ENCODE measurements around the gene ARHGAP19.

Gene ARHGAP19

DNA sequence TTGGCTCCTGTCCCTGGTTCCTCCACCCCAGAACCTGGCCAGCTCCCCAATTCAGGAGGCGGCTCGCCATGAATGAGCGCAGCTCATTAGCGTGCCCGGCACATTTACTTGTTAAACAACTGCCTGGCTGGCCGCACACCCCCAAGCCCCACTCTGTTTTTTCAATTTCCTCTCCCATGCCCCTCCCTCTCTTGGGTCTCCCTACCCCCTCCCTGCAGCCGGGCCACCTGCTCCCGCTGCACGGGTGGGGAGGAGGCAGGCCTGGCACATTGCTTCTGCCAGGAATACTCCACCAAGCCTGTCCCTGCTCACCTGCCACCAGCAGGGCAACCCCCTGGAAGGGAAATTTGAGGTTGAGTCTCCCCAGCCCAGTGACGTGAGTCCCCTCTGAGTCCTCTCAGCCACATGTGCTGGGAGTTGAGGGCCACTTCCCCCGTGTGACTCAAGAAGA, 104.2 kb downstream of the ARHGAP19 start:
- H3K27ac ChIP-seq = no peak overlapping the region

DNA sequence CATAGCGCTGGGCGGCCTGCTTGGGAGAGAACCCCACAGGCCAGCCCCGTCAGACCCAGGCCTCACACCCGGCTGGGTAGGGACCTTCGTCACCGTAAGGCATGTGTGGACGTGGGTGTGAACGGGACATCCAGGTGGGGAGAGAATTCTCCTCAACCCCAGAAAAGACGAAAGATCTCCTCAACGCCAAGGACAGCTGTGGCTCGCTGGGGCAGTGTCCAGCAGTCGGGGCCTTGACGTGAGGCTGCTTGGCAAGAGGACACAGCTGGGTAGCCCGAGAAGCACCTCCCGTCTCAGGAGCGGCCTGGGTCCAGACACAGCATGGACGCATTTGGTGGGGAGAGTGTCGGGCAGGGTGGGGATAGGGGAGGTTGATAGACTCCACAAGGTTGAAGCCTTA, 105.5 kb downstream of the ARHGAP19 start:
- H3K27ac ChIP-seq = no peak overlapping the region
- TF ChIP-seq, protein P1, sequence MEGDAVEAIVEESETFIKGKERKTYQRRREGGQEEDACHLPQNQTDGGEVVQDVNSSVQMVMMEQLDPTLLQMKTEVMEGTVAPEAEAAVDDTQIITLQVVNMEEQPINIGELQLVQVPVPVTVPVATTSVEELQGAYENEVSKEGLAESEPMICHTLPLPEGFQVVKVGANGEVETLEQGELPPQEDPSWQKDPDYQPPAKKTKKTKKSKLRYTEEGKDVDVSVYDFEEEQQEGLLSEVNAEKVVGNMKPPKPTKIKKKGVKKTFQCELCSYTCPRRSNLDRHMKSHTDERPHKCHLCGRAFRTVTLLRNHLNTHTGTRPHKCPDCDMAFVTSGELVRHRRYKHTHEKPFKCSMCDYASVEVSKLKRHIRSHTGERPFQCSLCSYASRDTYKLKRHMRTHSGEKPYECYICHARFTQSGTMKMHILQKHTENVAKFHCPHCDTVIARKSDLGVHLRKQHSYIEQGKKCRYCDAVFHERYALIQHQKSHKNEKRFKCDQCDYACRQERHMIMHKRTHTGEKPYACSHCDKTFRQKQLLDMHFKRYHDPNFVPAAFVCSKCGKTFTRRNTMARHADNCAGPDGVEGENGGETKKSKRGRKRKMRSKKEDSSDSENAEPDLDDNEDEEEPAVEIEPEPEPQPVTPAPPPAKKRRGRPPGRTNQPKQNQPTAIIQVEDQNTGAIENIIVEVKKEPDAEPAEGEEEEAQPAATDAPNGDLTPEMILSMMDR (IDR thresholded peaks at IDR 0.05) = no peak
- no peak for TF ChIP-seq ZFX (IDR thresholded peaks at IDR 0.05; ENCODE audit: borderline replicate concordance)

More for the DNA sequence above, 104.2 kb downstream of the ARHGAP19 start:
- TF ChIP-seq ZFX (IDR thresholded peaks at IDR 0.05; ENCODE audit: borderline replicate concordance) = no peak
- TF ChIP-seq, protein P1 (IDR thresholded peaks at IDR 0.05) = no peak

DNA sequence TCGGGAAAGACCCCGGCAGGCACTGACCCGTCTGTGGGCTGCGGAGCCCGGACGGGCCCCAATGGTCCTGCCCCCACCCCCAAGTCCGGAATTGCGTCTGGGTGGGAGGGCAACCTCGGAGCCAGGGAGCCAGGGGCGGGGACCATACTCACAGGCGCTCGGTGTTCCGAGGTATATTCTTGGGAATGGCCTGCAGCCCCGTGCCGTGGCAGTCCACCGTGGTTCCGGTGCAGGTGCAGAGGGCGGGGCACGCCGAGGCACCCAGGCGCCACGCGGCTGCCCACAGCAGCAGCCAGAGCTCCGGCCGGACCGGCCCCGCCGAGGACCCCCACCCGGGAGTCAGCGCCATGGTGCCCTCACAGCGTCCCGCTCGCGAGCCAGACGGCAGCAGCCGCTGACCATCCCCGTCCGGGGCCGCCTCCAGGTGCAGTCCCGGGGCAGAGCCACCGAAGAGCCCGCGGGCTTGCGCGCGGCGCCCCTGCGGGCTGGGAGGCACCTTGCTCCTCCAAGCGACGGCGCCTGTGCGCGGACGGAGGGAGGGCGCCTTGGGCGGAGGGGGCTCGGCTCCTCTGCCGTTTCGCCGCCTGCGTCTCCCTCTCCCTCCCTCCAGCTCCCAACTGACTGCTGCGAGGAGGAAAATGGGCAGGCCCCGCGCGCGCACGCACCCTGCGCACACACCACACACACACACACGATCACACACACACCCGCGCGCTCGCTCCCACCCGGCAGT, 106.9 kb downstream of the ARHGAP19 start, which contains the start of gene SLIT1:
TSS of gene SLIT1 (minus strand) at position 634 of the 733 bp plus-strand sequence. CDS start at position 349, 285 bp downstream.
- no peak within 1 kb of the TSS for H3K27ac ChIP-seq
- TF ChIP-seq ZFX (IDR thresholded peaks at IDR 0.05; ENCODE audit: borderline replicate concordance) = no peak
- TF ChIP-seq, protein P1 (IDR thresholded peaks at IDR 0.05) = no peak; the same call in 1 of the 2 replicates

DNA sequence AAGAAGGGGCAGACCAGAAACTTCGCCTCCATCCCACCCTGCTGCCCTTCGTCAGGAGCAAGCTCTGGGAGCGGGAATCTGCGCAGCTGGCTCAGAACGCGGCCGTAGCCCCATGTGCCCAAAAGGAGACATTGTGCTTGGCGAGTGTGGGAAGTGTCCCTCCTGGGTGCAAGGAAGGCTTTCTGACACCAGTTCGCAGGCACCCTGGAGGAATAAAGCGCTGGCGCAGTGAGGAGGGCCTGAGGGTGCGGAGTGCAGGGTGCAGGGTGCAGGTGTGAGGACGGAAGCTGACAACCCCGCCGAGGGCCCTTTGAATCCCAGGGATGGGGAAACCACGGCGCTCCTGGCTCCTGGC, 107.5 kb downstream of the ARHGAP19 start:
- TF ChIP-seq, protein P1 (IDR thresholded peaks at IDR 0.05) = no peak
- no peak for TF ChIP-seq ZFX (IDR thresholded peaks at IDR 0.05; ENCODE audit: borderline replicate concordance)
- no peak overlapping the region for H3K27ac ChIP-seq

DNA sequence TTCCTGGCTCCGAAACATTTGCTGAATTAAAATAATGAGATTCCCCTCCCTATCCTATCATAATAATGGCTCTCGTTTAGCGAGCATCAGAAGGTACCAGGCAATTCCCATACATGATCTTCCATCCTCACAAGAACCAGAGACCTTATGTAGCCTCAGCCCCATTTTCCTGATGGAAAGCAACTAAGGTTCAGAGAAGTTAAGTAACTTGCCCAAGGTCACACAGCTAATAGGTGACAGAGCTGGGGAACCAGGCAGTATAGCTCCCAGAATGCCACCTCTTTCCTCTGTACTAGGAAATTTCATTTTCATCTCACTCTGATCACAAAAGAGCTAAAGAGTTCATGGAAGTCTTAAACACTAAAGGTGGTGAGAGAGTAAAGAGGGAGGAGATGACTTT, 109.1 kb downstream of the ARHGAP19 start:
- TF ChIP-seq ZFX (IDR thresholded peaks at IDR 0.05; ENCODE audit: borderline replicate concordance) = no peak
- TF ChIP-seq, protein P1 (IDR thresholded peaks at IDR 0.05) = no peak
- no peak overlapping the region for H3K27ac ChIP-seq

DNA sequence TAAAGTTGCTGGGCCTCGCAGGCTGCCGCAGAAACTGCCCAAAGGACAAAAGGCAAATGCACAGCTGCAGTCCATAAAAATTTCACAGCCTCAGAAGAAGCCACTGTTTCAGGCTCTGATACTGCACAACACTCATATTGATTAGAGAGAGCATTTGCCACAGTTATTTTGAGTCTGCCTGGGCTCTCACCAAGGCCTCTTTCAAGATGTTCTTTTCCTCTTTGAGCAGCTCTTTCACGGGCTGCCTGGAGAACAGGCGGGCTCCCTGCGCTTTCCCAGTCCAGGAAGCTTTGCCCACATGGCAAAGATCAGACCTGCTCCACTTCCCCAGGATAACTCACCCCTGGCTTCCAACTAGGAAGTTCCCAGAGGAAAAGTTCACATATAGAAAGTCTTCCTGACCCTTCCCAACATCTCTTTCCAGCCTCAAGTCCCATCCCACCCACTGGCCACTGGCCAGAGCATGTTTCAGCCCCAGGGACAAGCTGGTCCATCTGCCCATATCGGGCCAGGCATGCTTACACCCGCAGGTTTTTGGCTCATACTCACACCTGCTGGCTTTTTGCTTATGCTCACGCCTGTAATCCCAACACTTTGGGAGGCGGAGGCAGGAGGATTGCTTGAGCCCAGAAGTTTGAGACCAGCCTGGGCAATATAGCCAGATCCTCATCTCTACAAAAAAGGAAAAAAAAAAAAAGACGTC, 110.0 kb downstream of the ARHGAP19 start:
- H3K27ac ChIP-seq = no peak overlapping the region
- TF ChIP-seq, protein P1 (IDR thresholded peaks at IDR 0.05) = no peak
- TF ChIP-seq ZFX (IDR thresholded peaks at IDR 0.05; ENCODE audit: borderline replicate concordance) = no peak

DNA sequence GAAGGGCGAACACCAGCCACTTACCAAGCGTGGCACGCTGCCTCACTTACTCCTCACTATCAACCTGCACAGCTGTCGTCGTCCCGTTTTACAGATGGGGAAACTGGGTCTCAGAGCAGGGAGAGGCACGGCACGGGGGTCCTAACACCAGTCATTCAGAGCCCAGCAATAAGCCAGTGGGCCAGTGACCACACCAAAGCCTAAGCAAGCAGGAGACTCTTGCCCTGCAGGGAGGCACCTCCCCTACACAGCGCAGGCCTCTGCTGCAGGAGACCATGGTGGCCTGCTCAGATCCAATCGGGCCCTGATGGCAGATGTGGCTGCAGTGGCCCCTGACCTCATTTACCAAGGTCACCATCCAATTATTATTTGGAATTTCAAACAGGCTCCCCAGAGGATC, 111.5 kb downstream of the ARHGAP19 start:
- H3K27ac ChIP-seq = no peak overlapping the region

More for the DNA sequence above, 111.5 kb downstream of the ARHGAP19 start:
- TF ChIP-seq, protein P1 (IDR thresholded peaks at IDR 0.05) = no peak
- TF ChIP-seq ZFX (IDR thresholded peaks at IDR 0.05; ENCODE audit: borderline replicate concordance) = no peak
